Measurements from ENCODE around the gene MSRB1. TPM values are rescaled to one million over a fixed set of nuclear protein-coding genes. Genes with fewer than 3 reads are reported as not detected.
A peak's percentile ranks its signal among the peaks of the same experiment; 100 is the strongest.

The MSRB1 gene
- total and polyA plus RNA-seq, 2 of the 8 experiments (the other 6 are each of a cell fraction or from before 2014, with no cell fraction given) = 28.2 to 51.4 TPM

DNA sequence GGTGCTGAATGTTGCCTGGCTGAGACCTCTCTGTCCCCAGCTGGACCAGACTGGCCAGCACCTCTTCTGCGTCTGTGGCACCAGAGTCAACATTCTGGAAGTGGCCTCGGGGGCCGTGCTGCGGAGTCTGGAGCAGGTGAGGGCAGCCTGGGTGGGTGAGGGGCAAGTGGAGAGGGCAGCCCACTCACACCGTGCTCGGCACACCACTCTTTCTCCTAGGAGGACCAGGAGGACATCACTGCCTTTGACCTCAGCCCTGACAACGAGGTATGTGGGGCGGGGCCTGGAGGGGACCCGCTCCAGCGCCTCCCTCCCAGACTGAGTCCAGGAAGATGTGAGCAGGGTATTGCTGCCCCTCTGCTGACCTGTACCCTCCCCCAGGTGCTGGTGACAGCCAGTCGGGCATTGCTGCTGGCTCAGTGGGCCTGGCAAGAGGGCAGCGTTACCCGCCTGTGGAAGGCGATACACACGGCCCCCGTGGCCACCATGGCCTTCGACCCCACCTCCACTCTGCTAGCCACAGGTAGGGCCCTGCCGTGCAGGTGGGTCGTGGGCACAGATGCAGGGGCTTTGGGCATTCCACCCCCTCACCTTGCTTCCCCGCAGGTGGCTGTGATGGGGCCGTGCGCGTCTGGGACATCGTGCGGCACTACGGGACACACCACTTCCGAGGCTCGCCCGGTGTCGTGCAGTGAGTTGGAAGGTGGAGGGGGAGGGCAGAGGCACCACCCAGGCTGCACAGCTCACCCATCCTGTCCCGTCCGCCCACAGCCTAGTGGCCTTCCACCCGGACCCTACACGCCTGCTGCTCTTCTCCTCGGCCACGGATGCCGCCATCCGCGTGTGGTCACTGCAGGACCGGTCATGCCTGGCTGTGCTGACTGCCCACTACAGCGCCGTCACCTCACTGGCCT, 31.4 kb upstream of the MSRB1 start:
- Histone ChIP-seq H3K23ac (ENCODE audit: insufficient read length) (no peak overlapping the region), H3K9ac (replicated peaks in 1 of 4; ENCODE audit: extremely low read depth in 1 of 4, low read depth in 3 of 4, low read length in 3 of 4) (no peak overlapping the region), H4K8ac (ENCODE audit: extremely low read depth, insufficient read depth, low read length) (peak overlapping the region; percentile 35; the same call in 1 of the 2 replicates), H2AK5ac (ENCODE audit: low read depth, low read length) (no peak overlapping the region), H3K18ac (ENCODE audit: extremely low read depth, low read length) (no peak overlapping the region), H3K4ac (replicated peaks; ENCODE audit: insufficient read length, low read depth, low read length) (no peak overlapping the region), H3K79me2 (ENCODE audit: control insufficient read depth in 1 of 2, insufficient read depth in 2 of 2, low read length in 2 of 2) (peaks cover 3 to 16% of the 10 kb centered on the region in 2 experiments; a peak in 2 of 4 replicates), H2BK15ac (ENCODE audit: low read length) (no peak overlapping the region), H4K5ac (ENCODE audit: insufficient read length, low read depth, low read length) (no peak overlapping the region), H4K91ac (replicated peaks; ENCODE audit: insufficient read length, low read length) (no peak overlapping the region), H2BK12ac (ENCODE audit: low read depth, low read length) (no peak overlapping the region), H3K4me1 (replicated peaks in 1 of 4; ENCODE audit: control insufficient read depth in 3 of 4, insufficient read depth in 4 of 4, low read length in 3 of 4) (peaks cover 0 to 12% (median 8%) of the 10 kb centered on the region in 4 experiments; a peak in 5 of 7 replicates), H3K23me2 (ENCODE audit: low read depth, low read length) (peaks cover 12% of the 10 kb centered on the region), H3K4me2 (ENCODE audit: insufficient read depth in 1 of 2, low read depth in 2 of 2, low read length in 2 of 2) (no peak overlapping the region), H2AFZ (ENCODE audit: low read length) (no peak overlapping the region), H3K4me3 (ENCODE audit: extremely low read depth in 1 of 4, insufficient read depth in 2 of 4, low read depth in 3 of 4, low read length in 4 of 4) (no peak overlapping the region), H4K20me1 (replicated peaks in 1 of 2; ENCODE audit: control insufficient read depth in 1 of 2, insufficient read depth in 2 of 2, low read length in 2 of 2) (peaks cover 2 to 24% of the 10 kb centered on the region in 2 experiments), H3K56ac (replicated peaks; ENCODE audit: insufficient read length, low read depth, low read length) (no peak overlapping the region), H3K36me3 (ENCODE audit: control insufficient read depth in 2 of 4, insufficient read depth in 4 of 4, low read length in 3 of 4) (peaks cover 11 to 33% (median 22%) of the 10 kb centered on the region in 4 experiments; a peak in 7 of 8 replicates), H2BK20ac (ENCODE audit: low read length) (no peak overlapping the region), H3K79me1 (ENCODE audit: low read depth, low read length) (peaks cover 12% of the 10 kb centered on the region; the same call in 1 of the 2 replicates), H3K27ac (ENCODE audit: low read depth, low read length) (no peak overlapping the region), H3K27me3 (replicated peaks in 1 of 4; ENCODE audit: control insufficient read depth in 3 of 4, extremely low read depth in 1 of 4, insufficient read depth in 3 of 4, low read length in 3 of 4) (peaks cover 0 to 2% (median 1%) of the 10 kb centered on the region in 4 experiments; a peak in 5 of 7 replicates), H3K9me3 (ENCODE audit: insufficient read depth in 2 of 2, low read depth in 1 of 2, low read length in 1 of 2) (no peaks in the 10 kb centered on the region), H3K14ac (ENCODE audit: insufficient read length) (no peak overlapping the region), H2BK5ac (ENCODE audit: low read depth, low read length) (no peak overlapping the region), H2BK120ac (replicated peaks; ENCODE audit: low read depth, low read length) (no peak overlapping the region)
- DNase-seq (ENCODE audit: low read depth in 1 of 2, low spot score in 2 of 2) = no peak
- FAIRE-seq = no peak
- ChIA-PET POLR2A (ENCODE audit: partially characterized antibody) (interaction anchor here (1.1 to 28.2 kb wide), 5 partner anchors 8 to 32 kb away, joined by 3 to 736 read pairs (median 5); partner anchors contain the start of genes GFER, MSRB1, NDUFB10 and RNF151), CTCF (ENCODE audit: partially characterized antibody) (interaction anchor here (1.3 kb wide), 1 partner anchor 30 kb away, joined by 3 read pairs; no protein-coding TSS in a partner anchor)
- no peak for TF ChIP-seq RXRA (IDR thresholded peaks at IDR 0.05; ENCODE audit: insufficient read depth, low read depth, low read length)
- TF ChIP-seq BCL11A (IDR thresholded peaks at IDR 0.05; ENCODE audit: low read depth in 2 of 2, low read length in 2 of 2) = no peak
- TF ChIP-seq YY1 (IDR thresholded peaks at IDR 0.05; ENCODE audit: low read depth, low read length) = no peak
- TF ChIP-seq, protein P1, sequence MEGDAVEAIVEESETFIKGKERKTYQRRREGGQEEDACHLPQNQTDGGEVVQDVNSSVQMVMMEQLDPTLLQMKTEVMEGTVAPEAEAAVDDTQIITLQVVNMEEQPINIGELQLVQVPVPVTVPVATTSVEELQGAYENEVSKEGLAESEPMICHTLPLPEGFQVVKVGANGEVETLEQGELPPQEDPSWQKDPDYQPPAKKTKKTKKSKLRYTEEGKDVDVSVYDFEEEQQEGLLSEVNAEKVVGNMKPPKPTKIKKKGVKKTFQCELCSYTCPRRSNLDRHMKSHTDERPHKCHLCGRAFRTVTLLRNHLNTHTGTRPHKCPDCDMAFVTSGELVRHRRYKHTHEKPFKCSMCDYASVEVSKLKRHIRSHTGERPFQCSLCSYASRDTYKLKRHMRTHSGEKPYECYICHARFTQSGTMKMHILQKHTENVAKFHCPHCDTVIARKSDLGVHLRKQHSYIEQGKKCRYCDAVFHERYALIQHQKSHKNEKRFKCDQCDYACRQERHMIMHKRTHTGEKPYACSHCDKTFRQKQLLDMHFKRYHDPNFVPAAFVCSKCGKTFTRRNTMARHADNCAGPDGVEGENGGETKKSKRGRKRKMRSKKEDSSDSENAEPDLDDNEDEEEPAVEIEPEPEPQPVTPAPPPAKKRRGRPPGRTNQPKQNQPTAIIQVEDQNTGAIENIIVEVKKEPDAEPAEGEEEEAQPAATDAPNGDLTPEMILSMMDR (IDR thresholded peaks at IDR 0.05; ENCODE audit: control extremely low read depth in 1 of 3, insufficient read depth in 1 of 3, low read depth in 1 of 3, low read length in 3 of 3) = no peak
- TF ChIP-seq CBX5 (IDR thresholded peaks at IDR 0.05; ENCODE audit: low read depth, low read length) = no peak
- TF ChIP-seq CEBPB (IDR thresholded peaks at IDR 0.05; ENCODE audit: low read depth, low read length) = no peak
- TF ChIP-seq, protein P2, sequence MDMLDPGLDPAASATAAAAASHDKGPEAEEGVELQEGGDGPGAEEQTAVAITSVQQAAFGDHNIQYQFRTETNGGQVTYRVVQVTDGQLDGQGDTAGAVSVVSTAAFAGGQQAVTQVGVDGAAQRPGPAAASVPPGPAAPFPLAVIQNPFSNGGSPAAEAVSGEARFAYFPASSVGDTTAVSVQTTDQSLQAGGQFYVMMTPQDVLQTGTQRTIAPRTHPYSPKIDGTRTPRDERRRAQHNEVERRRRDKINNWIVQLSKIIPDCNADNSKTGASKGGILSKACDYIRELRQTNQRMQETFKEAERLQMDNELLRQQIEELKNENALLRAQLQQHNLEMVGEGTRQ (IDR thresholded peaks at IDR 0.05; ENCODE audit: low read length) = no peak
- 92% methylated on average over 34 of the region's 42 CpGs; no CpG with 5 or more reads in 1 of the 2 experiments for WGBS, 2 experiments (ENCODE audit: extremely low coverage in 1 of 2, insufficient coverage in 1 of 2, insufficient read length in 1 of 2, insufficient replicate concordance in 2 of 2, low coverage in 1 of 2, low lambda C conversion rate in 2 of 2, missing lambda C conversion rate in 1 of 2)

Data from H1 (cell line).